Epithelial cell of esophagus (primary cell): ENCODE results near the gene COQ6.
"Not testable (repeated sequence)": the region's sequence is repeated elsewhere in the genome, so short reads cannot be mapped to it uniquely, and the experiment has no call there.

Experiments used
- DNase-seq: peaks from one replicate; pipeline ENCODE4 v3.0.0; 2010; ENCODE audit warnings: low read depth
- H3K4me3 ChIP-seq: 2 replicates; pipeline ENCODE4 v1.5.1; 2011; ENCODE audit warnings: mild to moderate bottlenecking, low read length, control low read depth
- CTCF ChIP-seq: IDR thresholded peaks from 2 replicates; pipeline ENCODE4 v1.5.1; 2011; ENCODE audit warnings: low read depth, mild to moderate bottlenecking, low read length, control low read depth, inconsistent platforms; ENCODE audit not compliant: insufficient read depth; ENCODE audit errors: missing control alignments

The COQ6 gene

DNA sequence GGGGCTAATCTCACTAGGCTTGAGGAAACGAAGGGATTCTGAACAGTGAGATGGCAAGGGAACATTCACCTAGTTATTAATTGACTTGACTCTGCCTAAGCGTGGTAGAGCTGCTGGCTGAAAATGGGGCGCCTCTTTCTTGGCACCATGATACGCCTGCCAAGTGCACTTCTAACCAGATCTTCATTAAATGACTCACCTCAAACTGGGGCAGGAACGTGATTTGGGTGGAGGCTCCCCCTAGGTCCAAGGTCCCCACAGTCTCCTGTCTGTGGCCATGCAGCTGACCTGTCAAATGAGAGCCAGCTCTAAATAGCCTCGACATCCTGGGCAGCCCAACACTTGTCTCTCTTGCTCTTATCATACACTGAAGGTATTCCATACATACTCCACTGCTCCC lies 26.0 kb downstream of the COQ6 start:
- no peak overlapping the region for H3K4me3 ChIP-seq
- TF ChIP-seq CTCF, result no peak
- DNase-seq, result no peak

- peak; percentile 7 for DNase-seq
Measured at GRCh38 chr14:73977896-73978295, 27.8 kb downstream of the COQ6 start.

GRCh38 chr14:73988065-73988464 lies 38.0 kb downstream of the COQ6 start:
- H3K4me3 ChIP-seq, result no peak overlapping the region
- TF ChIP-seq CTCF, result no peak
- no peak for DNase-seq

More at GRCh38 chr14:73977896-73978295, 27.8 kb downstream of the COQ6 start:
- H3K4me3 ChIP-seq, result no peak overlapping the region
- TF ChIP-seq CTCF, result no peak

- H3K4me3 ChIP-seq, DNase-seq: not testable (repeated sequence)
Measured at GRCh38 chr14:73988656-73989055, 38.6 kb downstream of the COQ6 start.

DNA sequence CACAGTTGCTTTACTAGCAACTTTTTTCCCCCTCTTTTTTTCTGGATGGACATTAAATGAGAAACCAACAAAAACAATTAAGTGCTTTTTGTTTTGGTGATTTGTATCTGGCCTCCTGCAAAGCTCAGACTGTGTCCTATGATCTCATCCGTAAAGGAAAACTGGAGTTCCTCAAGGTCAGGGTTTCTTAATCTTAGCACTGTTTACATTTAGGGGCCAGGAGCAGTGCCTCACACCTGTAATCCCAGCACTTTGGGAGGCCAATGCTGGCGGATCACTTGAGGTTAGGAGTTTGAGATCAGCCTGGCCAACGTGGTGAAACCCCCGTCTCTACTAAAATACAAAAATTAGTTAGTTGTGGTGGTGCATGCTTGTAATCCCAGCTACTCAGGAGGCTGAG lies 41.0 kb downstream of the COQ6 start:
- TF ChIP-seq CTCF, result no peak
- no peak for DNase-seq
- H3K4me3 ChIP-seq, result no peak overlapping the region

DNA sequence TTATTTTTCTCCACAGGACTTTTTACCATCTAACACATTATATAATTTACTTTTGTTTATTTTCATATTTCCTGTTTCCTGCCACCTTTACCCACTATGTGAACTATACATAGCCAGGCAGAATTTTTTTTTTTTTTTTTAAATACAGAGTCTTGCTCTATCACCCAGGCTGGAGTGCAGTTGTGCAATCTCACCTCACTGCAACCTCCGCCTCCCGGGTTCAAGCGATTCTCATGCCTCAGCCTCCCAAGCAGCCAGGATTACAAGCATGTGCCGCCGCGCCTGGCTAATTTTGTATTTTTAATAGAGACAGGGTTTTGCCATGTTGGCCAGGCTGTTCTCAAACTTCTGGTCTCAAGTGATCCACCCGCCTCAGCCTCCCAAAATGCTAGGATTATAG lies 44.8 kb downstream of the COQ6 start:
- DNase-seq, H3K4me3 ChIP-seq: not testable (repeated sequence)

- H3K4me3 ChIP-seq, result no peak overlapping the region
- TF ChIP-seq CTCF, result no peak
- DNase-seq, result no peak
Measured at GRCh38 chr14:73995977-73996378, 45.9 kb downstream of the COQ6 start.

- no peak overlapping the region for H3K4me3 ChIP-seq
- TF ChIP-seq CTCF, result no peak
- no peak for DNase-seq
Measured at GRCh38 chr14:73996731-73997107, 46.6 kb downstream of the COQ6 start.
